ENCODE results near the gene IL17RE.

IL17RE gene

GRCh38 chr3:9932535-9932842 is 29.8 kb downstream of the IL17RE start:
- peak overlapping the region; percentile 58 for H3K4me3 ChIP-seq (ENCODE audit: low read depth, low read length)
- no peaks in the 10 kb centered on the region for H3K9me3 ChIP-seq
- H3K27me3 ChIP-seq = no peaks in the 10 kb centered on the region
- H3K4me1 ChIP-seq = no peaks in the 10 kb centered on the region; the same call in 1 of the 2 replicates
- no peak for DNase-seq
- no peak for TF ChIP-seq CTCF (IDR thresholded peaks at IDR 0.05; ENCODE audit: low read depth, low read length)
- H3K36me3 ChIP-seq = no peaks in the 10 kb centered on the region

DNA sequence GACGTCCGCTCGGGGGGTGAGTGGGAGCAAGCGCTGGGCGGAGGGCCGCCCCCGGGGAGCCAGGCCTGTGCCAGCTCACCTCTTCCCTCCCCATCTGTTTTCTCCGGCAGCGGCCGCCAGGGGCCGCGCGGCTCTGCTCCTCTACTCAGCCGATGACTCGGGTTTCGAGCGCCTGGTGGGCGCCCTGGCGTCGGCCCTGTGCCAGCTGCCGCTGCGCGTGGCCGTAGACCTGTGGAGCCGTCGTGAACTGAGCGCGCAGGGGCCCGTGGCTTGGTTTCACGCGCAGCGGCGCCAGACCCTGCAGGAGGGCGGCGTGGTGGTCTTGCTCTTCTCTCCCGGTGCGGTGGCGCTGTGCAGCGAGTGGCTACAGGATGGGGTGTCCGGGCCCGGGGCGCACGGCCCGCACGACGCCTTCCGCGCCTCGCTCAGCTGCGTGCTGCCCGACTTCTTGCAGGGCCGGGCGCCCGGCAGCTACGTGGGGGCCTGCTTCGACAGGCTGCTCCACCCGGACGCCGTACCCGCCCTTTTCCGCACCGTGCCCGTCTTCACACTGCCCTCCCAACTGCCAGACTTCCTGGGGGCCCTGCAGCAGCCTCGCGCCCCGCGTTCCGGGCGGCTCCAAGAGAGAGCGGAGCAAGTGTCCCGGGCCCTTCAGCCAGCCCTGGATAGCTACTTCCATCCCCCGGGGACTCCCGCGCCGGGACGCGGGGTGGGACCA is 30.4 kb downstream of the IL17RE start:
- no peaks in the 10 kb centered on the region for H3K27me3 ChIP-seq
- peak; percentile 80 for DNase-seq
- H3K4me1 ChIP-seq = no peaks in the 10 kb centered on the region; the same call in 1 of the 2 replicates
- peak; percentile 62 for TF ChIP-seq CTCF (IDR thresholded peaks at IDR 0.05; ENCODE audit: low read depth, low read length)
- no peaks in the 10 kb centered on the region for H3K9me3 ChIP-seq
- H3K36me3 ChIP-seq = no peaks in the 10 kb centered on the region
- H3K4me3 ChIP-seq (ENCODE audit: low read depth, low read length) = peak overlapping the region; percentile 58

GRCh38 chr3:9933561-9934234 is 31.1 kb downstream of the IL17RE start, which contains the start of gene CRELD1:
TSS of gene CRELD1 (plus strand) at chr3:9933834. CDS start at chr3:9934439, 605 bp downstream.
- no peaks in the 10 kb centered on the region for H3K27me3 ChIP-seq

DNA sequence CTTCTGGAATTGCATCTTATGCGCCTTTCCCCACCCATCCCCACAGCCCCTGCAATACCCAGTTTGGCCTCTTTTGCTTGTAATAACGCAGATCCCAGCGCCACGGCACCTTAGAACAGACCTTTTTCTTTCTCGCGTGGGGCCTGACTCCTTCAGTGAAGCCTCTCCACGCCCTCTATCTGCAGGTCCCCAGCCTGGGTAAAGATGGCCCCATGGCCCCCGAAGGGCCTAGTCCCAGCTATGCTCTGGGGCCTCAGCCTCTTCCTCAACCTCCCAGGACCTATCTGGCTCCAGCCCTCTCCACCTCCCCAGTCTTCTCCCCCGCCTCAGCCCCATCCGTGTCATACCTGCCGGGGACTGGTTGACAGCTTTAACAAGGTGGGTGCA is 31.6 kb downstream of the IL17RE start:
- Histone ChIP-seq H3K36me3 (no peaks in the 10 kb centered on the region), H3K27me3 (no peaks in the 10 kb centered on the region), H3K4me1 (no peaks in the 10 kb centered on the region; the same call in 1 of the 2 replicates), H3K4me3 (ENCODE audit: low read depth, low read length) (peak overlapping the region; percentile 58), H3K9me3 (no peaks in the 10 kb centered on the region)
- no peak for TF ChIP-seq CTCF (IDR thresholded peaks at IDR 0.05; ENCODE audit: low read depth, low read length)
- no peak for DNase-seq

More at GRCh38 chr3:9933561-9934234, 31.1 kb downstream of the IL17RE start, which contains the start of gene CRELD1:
- TF ChIP-seq CTCF (IDR thresholded peaks at IDR 0.05; ENCODE audit: low read depth, low read length) = no peak
- peak; percentile 91 for DNase-seq
- Histone ChIP-seq H3K4me3 (ENCODE audit: low read depth, low read length) (peak within 1 kb of the TSS; percentile 58), H3K36me3 (no peaks in the 10 kb centered on the region), H3K4me1 (no peaks in the 10 kb centered on the region; the same call in 1 of the 2 replicates), H3K9me3 (no peaks in the 10 kb centered on the region)

- DNase-seq = no peak
- Histone ChIP-seq H3K36me3 (no peaks in the 10 kb centered on the region), H3K27me3 (no peaks in the 10 kb centered on the region), H3K9me3 (no peaks in the 10 kb centered on the region), H3K4me1 (no peaks in the 10 kb centered on the region; the same call in 1 of the 2 replicates), H3K4me3 (ENCODE audit: low read depth, low read length) (no peak overlapping the region)
- no peak for TF ChIP-seq CTCF (IDR thresholded peaks at IDR 0.05; ENCODE audit: low read depth, low read length)
Observed at GRCh38 chr3:9934993-9935392, 32.3 kb downstream of the IL17RE start.
